ENCODE data around the gene CFAP74. TPM values are rescaled to one million over a fixed set of nuclear protein-coding genes. Genes with fewer than 3 reads are reported as not detected.

CFAP74 gene
- total RNA-seq, 1 donor from 2014 or later: not detected

- Histone ChIP-seq H3K4me3 (ENCODE audit: low read depth, low read length) (no peak overlapping the region), H3K27me3 (ENCODE audit: control insufficient read depth, insufficient read depth, low read length) (peaks cover 27% of the 10 kb centered on the region), H3K36me3 (ENCODE audit: control insufficient read depth, insufficient read depth, low read length) (no peaks in the 10 kb centered on the region)
- TF ChIP-seq CTCF (IDR thresholded peaks at IDR 0.05; ENCODE audit: insufficient read depth, low read length, poor library complexity, severe bottlenecking): no peak
- DNase-seq (ENCODE audit: low read depth): no peak
Observed at GRCh38 chr1:2009101-2010053, 5.8 kb upstream of the CFAP74 start.

GRCh38 chr1:2004856-2005255 lies 1.3 kb upstream of the CFAP74 start:
- TF ChIP-seq CTCF (IDR thresholded peaks at IDR 0.05; ENCODE audit: insufficient read depth, low read length, poor library complexity, severe bottlenecking): no peak
- Histone ChIP-seq H3K36me3 (ENCODE audit: control insufficient read depth, insufficient read depth, low read length) (no peaks in the 10 kb centered on the region), H3K27me3 (ENCODE audit: control insufficient read depth, insufficient read depth, low read length) (peaks cover 35% of the 10 kb centered on the region), H3K4me3 (ENCODE audit: low read depth, low read length) (no peak overlapping the region)
- DNase-seq (ENCODE audit: low read depth): no peak

- DNase-seq (ENCODE audit: low read depth): no peak
- H3K27me3 ChIP-seq (ENCODE audit: control insufficient read depth, insufficient read depth, low read length): peaks cover 25% of the 10 kb centered on the region
- H3K36me3 ChIP-seq (ENCODE audit: control insufficient read depth, insufficient read depth, low read length): no peaks in the 10 kb centered on the region
- TF ChIP-seq CTCF (IDR thresholded peaks at IDR 0.05; ENCODE audit: insufficient read depth, low read length, poor library complexity, severe bottlenecking): no peak
- H3K4me3 ChIP-seq (ENCODE audit: low read depth, low read length): no peak overlapping the region
Observed at GRCh38 chr1:2001773-2002411, 1.7 kb downstream of the CFAP74 start.

GRCh38 chr1:2000850-2001249 lies 2.7 kb downstream of the CFAP74 start:
- Histone ChIP-seq H3K27me3 (ENCODE audit: control insufficient read depth, insufficient read depth, low read length) (peaks cover 25% of the 10 kb centered on the region), H3K36me3 (ENCODE audit: control insufficient read depth, insufficient read depth, low read length) (no peaks in the 10 kb centered on the region), H3K4me3 (ENCODE audit: low read depth, low read length) (no peak overlapping the region)
- no peak for TF ChIP-seq CTCF (IDR thresholded peaks at IDR 0.05; ENCODE audit: insufficient read depth, low read length, poor library complexity, severe bottlenecking)
- no peak for DNase-seq (ENCODE audit: low read depth)

GRCh38 chr1:2000432-2000831 lies 3.2 kb downstream of the CFAP74 start:
- no peak for TF ChIP-seq CTCF (IDR thresholded peaks at IDR 0.05; ENCODE audit: insufficient read depth, low read length, poor library complexity, severe bottlenecking)
- Histone ChIP-seq H3K36me3 (ENCODE audit: control insufficient read depth, insufficient read depth, low read length) (no peaks in the 10 kb centered on the region), H3K27me3 (ENCODE audit: control insufficient read depth, insufficient read depth, low read length) (peaks cover 25% of the 10 kb centered on the region), H3K4me3 (ENCODE audit: low read depth, low read length) (no peak overlapping the region)
- no peak for DNase-seq (ENCODE audit: low read depth)

Data from kidney epithelial cell (primary cell).